HG02943 (cell line): ENCODE results near the gene LRRN1.
"Not testable (repeated sequence)": the region's sequence is repeated elsewhere in the genome, so short reads cannot be mapped to it uniquely, and the experiment has no call there.

Source experiments
- ATAC-seq: cut with Tn5 transposase; IDR thresholded peaks from one replicate; pipeline ENCODE4 v1.9.1; 2021; ENCODE audit warnings: mild to moderate bottlenecking, low read depth, moderate library complexity; ENCODE audit not compliant: unreplicated experiment

The LRRN1 gene

DNA sequence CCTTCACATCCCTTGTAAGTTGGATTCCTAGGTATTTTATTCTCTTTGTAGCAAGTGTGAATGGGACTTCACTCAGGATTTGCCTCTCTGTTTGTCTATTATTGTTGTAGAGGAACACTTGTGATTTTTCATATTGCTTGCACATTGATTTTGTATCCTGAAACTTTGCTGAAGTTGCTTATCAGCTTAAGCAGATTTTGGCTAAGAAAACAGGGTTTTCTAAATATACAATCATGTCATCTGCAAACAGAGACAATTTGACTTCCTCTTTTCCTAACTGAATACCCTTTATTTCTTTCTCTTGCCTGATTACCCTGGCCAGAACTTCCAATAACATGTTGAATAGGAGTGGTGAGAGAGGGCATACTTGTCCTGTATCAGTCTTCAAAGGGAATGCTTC lies 88.1 kb downstream of the LRRN1 start:
- not testable (repeated sequence) for ATAC-seq

DNA sequence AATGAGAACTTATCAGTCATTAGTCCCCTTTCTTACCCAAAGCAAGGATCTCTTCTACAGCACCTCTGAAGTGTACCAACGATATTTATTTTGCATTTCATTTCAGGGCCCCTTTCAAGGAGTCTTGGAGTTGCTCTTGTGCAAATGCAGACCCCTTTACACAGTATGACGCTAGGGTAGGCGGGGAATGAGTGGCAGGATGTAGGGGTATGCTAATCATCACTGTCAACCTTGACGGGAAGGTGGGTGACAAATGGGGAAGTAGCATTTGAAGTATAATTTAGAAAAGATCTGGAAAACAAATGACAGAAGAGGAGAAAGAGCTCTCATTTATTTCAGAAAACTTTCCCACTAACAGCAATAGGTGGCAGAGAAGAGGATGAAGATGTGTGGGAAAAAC lies 94.4 kb downstream of the LRRN1 start:
- no peak for ATAC-seq
